Activated CD4-positive, alpha-beta T cell treated with anti-CD3 and anti-CD28 coated beads, Interleukin-2, amount 50 U/mL, for 48 hours (primary cell): ENCODE measurements around the gene NYAP1.
"Not testable (repeated sequence)": the region's sequence is repeated elsewhere in the genome, so short reads cannot be mapped to it uniquely, and the experiment has no call there.

ENCODE experiments used
- DNase-seq, 2 experiments: peaks; one replicate each; pipeline ENCODE4 v3.0.0-alpha.2; 2020

The NYAP1 gene

DNA sequence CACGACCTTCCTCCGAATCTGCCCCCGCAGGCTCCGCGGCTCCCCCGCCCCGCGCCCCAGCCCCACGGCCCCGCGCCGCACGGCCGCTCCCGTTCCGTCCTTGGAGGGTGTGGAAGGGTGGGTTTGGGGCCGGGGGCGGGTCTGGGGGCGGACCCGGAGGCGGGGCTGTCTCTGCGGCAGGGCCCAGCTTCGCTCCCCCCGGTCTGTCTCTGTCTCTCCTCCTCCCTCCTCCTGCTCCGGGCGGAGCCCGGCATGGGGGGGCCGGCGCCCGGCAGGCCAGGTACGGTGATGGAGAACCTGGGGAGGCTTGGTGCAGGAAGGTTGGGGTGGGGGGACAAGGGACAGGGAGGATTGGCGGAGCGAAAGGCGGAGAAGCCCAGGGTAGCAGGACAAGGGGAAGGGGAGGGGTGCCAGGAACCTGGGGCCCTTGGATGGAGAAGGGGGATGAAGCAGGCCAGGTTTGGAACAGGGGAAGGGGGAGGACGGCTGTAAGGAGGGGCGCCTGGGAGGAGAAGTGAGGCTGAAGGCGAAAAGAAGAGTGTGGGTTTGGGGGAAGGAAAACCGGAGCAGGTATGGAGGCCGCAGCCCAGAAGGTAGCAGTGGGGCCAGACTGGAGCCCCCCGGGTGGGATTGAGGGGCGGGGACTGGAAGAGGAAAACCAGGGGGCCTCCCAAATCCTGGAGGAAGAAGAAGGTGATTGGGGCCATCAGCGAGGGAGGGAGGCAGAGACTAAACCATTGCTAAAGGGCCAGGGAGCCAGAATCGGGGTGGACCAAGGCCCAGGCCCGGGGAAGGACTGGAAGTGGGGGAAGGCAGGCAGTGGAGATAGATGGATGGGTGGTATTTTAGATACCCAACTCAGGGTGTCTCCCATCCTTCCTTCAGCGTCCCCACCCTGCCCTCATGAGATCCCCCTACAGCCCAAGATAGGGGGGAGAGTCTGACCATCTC lies at the start of gene NYAP1:
TSS of gene NYAP1 (plus strand) at position 206 of the 951 bp plus-strand sequence. CDS start 1,385 bp downstream, outside the sequence.
- peak; percentile 46 to 51 for DNase-seq

- no peak for DNase-seq
Measured at GRCh38 chr7:100434297-100435144, 49.2 kb upstream of the NYAP1 start.

DNA sequence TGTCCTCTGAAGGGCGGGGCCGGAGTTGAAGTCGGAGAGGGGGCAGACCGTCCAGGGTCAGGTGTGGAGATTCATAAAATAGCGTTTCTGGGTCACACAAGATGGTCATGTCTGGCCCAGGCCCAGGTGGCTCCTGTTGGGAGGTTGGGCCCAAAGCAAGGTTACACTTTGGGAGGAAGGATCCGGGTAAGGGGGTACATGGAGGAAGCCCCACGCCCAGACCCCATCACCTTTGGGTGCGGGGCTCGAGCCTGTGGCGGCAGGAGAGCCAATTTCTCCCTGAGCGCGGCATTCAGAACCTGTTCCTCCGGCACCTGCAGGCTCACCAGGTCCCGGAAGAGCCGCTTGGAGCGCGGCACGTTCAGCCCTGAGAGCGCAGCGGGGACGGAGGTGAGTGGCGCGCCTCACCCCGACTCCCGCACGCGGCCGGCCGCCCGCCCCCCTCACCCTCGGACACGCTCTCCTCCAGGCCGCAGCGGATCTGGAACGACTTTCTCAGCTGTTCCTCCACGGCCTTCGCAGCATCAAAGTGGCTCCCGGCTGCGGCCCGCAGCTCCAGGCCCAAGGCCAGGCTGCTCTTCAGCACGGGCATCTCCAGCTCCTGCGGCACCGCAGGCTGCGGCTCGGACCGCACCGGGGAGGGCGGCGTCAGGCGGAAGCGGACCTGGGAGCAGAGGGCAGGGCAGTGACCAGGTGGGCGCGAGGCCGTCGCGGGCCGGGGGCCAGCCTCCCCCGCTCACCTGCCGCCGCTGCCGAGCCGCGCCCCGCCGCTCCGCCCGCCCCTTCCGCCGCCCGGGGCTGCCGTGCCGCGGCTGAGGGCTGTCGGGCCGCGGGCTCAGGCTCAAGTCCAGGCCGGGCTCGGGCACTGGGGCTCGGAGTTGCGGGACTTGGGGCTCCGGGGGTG lies 48.1 kb upstream of the NYAP1 start:
- peak; percentile 45 to 53 for DNase-seq

GRCh38 chr7:100437150-100438100 lies 46.3 kb upstream of the NYAP1 start:
- DNase-seq = no peak

DNA sequence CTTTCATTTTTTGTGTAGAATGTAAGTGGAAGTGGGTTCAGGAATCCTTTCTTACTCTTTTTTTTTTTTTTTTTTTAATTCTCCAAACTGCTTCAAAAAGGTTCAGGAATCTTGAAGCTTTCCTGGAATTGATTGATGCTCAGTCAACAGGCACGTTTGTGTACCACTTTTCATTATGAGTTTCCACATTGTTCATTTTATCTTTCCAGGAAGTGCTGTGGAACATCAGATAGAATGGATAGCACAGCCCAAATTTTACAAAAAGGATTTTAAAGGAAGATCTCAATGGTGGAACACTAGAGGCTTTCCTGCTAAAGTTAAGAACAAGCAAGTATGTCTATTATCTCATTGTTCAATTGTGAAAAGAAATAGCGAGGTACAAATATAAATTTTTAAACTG lies 45.6 kb upstream of the NYAP1 start:
- no peak for DNase-seq

- not testable (repeated sequence) for DNase-seq
Measured at GRCh38 chr7:100438731-100439130, 45.0 kb upstream of the NYAP1 start.

GRCh38 chr7:100439244-100439643 lies 44.5 kb upstream of the NYAP1 start:
- DNase-seq = not testable (repeated sequence)

DNA sequence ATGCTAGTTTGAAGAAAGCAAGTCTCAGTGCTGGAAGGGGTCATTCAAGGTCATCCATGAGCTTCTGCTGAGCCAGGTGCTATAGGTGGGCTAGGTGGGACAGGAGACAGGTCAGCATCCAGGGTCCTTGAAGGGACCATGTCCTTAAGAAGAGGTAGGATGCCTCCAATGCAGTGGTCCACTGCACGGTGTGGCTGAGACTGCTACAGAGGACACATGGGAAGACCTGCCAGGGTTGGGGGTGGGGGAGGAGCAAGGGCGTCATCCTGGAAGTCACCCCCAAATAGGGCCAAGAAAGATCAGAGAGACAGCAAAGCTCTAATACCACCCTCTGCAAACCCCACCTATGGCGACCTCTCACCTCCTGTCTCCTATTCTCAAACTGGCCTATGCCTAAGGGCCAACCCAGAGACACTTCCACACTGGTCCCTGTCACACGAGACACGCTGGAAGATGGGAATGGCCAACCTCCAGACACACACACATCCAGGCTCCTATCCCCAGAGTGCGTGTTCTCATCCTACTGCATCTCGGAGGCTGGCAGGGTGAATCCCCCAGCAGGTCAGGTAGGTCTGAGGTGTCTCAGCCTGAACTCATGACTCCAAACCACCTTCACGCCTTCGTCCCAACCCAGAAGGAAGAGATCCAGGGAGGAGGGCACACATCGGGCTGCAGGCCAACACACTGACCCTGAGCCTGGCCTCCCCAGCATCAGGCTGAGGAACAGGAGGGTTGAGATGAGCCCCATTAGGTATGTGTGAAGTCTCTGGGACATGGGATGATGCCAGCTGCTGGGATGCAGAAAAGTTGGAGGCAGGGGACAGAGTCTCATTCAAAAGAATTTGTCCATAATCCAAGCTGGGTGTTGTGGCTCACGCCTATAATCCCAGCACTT lies 41.8 kb upstream of the NYAP1 start:
- DNase-seq = no peak

- DNase-seq = no peak
Measured at GRCh38 chr7:100443096-100443840, 40.5 kb upstream of the NYAP1 start.

- no peak for DNase-seq
Measured at GRCh38 chr7:100444311-100445278, 39.1 kb upstream of the NYAP1 start.

GRCh38 chr7:100446040-100446439 lies 37.7 kb upstream of the NYAP1 start:
- no peak for DNase-seq

DNA sequence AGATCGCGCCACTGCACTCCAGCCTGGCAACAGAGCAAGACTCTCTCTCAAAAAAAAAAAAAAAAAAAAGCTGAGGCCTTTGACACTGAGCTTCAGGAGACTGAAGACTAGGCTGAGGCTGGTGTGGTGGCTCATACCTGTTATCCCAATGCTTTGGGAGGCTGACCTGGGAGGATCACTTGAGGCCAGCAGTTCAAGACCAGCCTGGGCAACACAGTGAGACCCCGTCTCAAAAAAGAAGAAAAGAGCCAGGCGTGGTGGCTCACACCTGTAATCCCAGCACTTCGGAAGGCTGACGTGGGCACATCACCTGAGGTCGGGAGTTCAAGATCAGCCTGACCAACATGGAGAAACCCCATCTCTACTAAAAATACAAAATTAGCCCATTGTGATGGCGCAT lies 36.4 kb upstream of the NYAP1 start:
- DNase-seq = not testable (repeated sequence)

- DNase-seq = no peak
Measured at GRCh38 chr7:100449190-100449795, 34.4 kb upstream of the NYAP1 start.

GRCh38 chr7:100452513-100452912 lies 31.2 kb upstream of the NYAP1 start:
- no peak for DNase-seq

GRCh38 chr7:100453854-100454253 lies 29.9 kb upstream of the NYAP1 start:
- DNase-seq = not testable (repeated sequence)

GRCh38 chr7:100455206-100455605 lies 28.5 kb upstream of the NYAP1 start:
- DNase-seq = no peak

DNA sequence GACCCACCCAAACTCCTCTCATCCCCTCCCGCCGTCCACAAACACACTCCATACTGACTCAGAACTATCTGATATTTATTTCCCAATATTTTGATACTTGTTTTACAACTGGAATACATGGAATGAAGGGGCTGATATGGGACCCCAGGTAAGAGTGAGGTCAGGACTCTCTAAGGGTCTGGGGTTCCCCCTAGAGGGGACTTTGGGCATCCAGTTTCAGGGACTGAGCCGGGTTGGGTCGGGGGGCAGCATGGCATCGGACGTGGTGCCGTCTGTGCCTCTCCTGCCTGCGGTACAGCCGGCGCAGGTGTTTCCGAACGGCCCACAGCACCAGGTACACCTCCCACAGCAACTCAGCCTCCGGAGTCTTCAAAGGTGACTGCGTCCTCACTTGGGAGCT lies 27.2 kb upstream of the NYAP1 start:
- no peak for DNase-seq

DNA sequence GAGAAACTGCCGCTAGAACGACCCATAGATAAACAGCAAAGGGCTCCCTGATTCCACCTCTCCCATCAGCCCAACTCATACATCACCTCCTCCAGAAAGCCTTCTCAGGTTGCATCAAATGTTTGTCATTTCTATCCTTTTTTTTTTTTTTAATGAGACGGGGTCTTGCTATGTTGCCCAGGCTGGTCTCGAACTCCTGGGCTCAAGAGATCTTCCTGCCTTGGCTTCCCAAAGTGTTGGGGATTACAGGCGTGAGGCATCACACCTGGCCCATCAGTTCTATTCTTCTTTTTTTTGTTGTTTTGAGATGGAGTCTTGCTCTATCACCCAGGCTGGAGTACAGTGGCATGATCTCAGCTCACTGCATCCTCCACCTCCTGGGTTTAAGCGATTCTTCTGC lies 26.7 kb upstream of the NYAP1 start:
- DNase-seq = no peak
